Neural crest cell (in vitro differentiated cells): ENCODE results near the gene RBL1. TPM values are rescaled to one million over a fixed set of nuclear protein-coding genes. Genes with fewer than 3 reads are reported as not detected.
"Not testable (repeated sequence)": the region's sequence is repeated elsewhere in the genome, so short reads cannot be mapped to it uniquely, and the experiment has no call there.

ENCODE experiments used
- DNase-seq: peaks from one replicate; pipeline ENCODE4 v3.0.0; 2021; ENCODE audit warnings: low read depth, mixed read lengths, low spot score
- H3K27ac Mint-ChIP-seq: one replicate; pipeline ENCODE4 v1.8.0; 2021; ENCODE audit warnings: mild to moderate bottlenecking, mixed read lengths; ENCODE audit not compliant: unreplicated experiment
- H3K27me3 Mint-ChIP-seq: 2 replicates; pipeline ENCODE4 v1.8.0; 2021; ENCODE audit warnings: low read depth, mild to moderate bottlenecking, mixed read lengths
- H3K36me3 Mint-ChIP-seq: 2 replicates; pipeline ENCODE4 v1.8.0; 2021; ENCODE audit warnings: low read depth, mild to moderate bottlenecking, mixed read lengths
- H3K4me1 Mint-ChIP-seq: 2 replicates; pipeline ENCODE4 v1.8.0; 2021; ENCODE audit warnings: mixed read lengths
- H3K4me3 Mint-ChIP-seq: one replicate; pipeline ENCODE4 v1.8.0; 2021; ENCODE audit warnings: mild to moderate bottlenecking, mixed read lengths
- H3K9me3 Mint-ChIP-seq: 2 replicates; pipeline ENCODE4 v1.8.0; 2021; ENCODE audit warnings: mixed read lengths
- total RNA-seq: library from RNA; stranded (reverse); gene quantifications from 2 replicates; pipeline ENCODE4 v1.2.1, GENCODE V29; 2021
- TF ChIP-seq, protein P1 (sequence below): fragments of 200-600 bp; sonication (generic); conservative IDR thresholded peaks from 2 replicates; pipeline ENCODE4 v1.5.0; 2021; ENCODE audit warnings: antibody characterized with exemption, mild to moderate bottlenecking

The RBL1 gene
- total RNA-seq, 1 donor from 2014 or later = 25.6 TPM

DNA sequence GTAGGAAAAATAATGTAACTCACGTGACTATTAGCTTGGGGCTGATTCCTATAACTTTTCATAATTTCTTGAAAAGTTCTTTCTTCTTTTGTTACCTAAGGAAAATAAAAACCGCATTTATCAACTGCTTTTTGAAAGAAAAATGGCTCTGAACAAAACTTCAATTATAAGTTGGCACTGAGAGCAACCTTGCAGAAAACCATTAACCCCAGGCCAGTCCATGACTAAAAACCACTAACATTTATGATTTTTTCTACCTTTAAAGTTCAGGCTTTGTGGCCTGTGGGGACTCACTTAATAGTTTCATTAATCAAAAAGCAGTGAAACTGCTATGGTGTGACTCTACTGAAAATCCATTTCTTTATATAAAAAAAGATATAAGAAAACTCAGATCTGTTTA lies 75.2 kb downstream of the RBL1 start:
- no peaks in the 10 kb centered on the region for H3K27me3 Mint-ChIP-seq
- TF ChIP-seq, protein P1, sequence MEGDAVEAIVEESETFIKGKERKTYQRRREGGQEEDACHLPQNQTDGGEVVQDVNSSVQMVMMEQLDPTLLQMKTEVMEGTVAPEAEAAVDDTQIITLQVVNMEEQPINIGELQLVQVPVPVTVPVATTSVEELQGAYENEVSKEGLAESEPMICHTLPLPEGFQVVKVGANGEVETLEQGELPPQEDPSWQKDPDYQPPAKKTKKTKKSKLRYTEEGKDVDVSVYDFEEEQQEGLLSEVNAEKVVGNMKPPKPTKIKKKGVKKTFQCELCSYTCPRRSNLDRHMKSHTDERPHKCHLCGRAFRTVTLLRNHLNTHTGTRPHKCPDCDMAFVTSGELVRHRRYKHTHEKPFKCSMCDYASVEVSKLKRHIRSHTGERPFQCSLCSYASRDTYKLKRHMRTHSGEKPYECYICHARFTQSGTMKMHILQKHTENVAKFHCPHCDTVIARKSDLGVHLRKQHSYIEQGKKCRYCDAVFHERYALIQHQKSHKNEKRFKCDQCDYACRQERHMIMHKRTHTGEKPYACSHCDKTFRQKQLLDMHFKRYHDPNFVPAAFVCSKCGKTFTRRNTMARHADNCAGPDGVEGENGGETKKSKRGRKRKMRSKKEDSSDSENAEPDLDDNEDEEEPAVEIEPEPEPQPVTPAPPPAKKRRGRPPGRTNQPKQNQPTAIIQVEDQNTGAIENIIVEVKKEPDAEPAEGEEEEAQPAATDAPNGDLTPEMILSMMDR = no peak
- no peaks in the 10 kb centered on the region for H3K4me1 Mint-ChIP-seq
- H3K9me3 Mint-ChIP-seq = no peaks in the 10 kb centered on the region
- peaks cover 11% of the 10 kb centered on the region for H3K36me3 Mint-ChIP-seq
- H3K4me3 Mint-ChIP-seq = no peak overlapping the region
- H3K27ac Mint-ChIP-seq = no peak overlapping the region
- no peak for DNase-seq

DNA sequence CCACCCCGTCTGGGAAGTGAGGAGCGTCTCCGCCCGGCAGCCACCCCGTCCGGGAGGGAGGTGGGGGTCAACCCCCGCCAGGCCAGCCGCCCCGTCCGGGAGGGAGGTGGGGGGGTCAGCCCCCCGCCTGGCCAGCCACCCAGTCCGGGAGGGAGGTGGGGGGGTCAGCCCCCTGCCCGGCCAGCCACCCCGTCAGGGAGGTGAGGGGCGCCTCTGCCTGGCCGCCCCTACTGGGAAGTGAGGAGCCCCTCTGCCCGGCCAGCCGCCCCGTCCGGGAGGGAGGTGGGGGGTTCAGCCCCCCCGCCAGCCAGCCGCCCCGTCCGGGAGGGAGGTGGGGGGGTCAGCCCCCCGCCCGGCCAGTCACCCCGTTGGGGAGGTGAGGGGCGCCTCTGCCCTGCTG lies 83.2 kb downstream of the RBL1 start:
- DNase-seq, H3K4me1 Mint-ChIP-seq, H3K27me3 Mint-ChIP-seq, H3K9me3 Mint-ChIP-seq, H3K4me3 Mint-ChIP-seq, H3K27ac Mint-ChIP-seq: not testable (repeated sequence)
- peaks cover 21% of the 10 kb centered on the region for H3K36me3 Mint-ChIP-seq

DNA sequence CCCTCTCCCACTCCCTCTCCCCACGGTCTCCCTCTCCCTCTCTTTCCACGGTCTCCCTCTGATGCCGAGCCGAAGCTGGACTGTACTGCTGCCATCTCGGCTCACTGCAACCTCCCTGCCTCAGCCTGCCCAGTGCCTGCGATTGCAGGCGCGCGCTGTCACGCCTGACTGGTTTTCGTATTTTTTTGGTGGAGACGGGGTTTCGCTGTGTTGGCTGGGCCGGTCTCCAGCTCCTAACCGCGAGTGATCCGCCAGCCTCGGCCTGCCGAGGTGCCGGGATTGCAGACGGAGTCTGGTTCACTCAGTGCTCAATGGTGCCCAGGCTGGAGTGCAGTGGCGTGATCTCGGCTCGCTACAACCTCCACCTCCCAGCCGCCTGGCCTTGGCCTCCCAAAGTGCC lies 83.9 kb downstream of the RBL1 start:
- H3K27me3 Mint-ChIP-seq, H3K4me1 Mint-ChIP-seq, DNase-seq, H3K9me3 Mint-ChIP-seq, H3K4me3 Mint-ChIP-seq, H3K27ac Mint-ChIP-seq: not testable (repeated sequence)
- peaks cover 21% of the 10 kb centered on the region for H3K36me3 Mint-ChIP-seq

DNA sequence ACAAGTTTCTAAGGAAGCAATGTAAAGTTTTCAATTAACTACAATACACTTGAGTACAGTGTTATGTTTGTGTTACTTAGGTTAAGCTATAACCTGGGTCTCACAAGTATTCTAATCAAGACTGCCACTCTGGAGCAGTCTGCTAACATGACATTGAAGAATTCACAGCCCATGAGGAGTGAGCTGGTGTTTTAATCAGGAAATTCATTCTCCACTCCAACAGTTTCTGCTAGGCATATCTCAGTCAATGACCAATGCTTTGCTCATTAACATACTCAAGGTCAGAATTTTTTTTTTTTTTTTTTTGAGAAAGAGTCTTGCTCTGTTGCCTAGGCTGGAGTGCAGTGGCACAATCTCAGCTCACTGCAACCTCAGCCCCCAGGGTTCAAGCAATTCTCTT lies 84.7 kb downstream of the RBL1 start:
- no peak overlapping the region for H3K27ac Mint-ChIP-seq
- TF ChIP-seq, protein P1 = no peak
- DNase-seq = no peak
- no peak overlapping the region for H3K4me3 Mint-ChIP-seq
- H3K36me3 Mint-ChIP-seq = peaks cover 21% of the 10 kb centered on the region
- H3K27me3 Mint-ChIP-seq = no peaks in the 10 kb centered on the region
- H3K4me1 Mint-ChIP-seq = no peaks in the 10 kb centered on the region
- no peaks in the 10 kb centered on the region for H3K9me3 Mint-ChIP-seq

DNA sequence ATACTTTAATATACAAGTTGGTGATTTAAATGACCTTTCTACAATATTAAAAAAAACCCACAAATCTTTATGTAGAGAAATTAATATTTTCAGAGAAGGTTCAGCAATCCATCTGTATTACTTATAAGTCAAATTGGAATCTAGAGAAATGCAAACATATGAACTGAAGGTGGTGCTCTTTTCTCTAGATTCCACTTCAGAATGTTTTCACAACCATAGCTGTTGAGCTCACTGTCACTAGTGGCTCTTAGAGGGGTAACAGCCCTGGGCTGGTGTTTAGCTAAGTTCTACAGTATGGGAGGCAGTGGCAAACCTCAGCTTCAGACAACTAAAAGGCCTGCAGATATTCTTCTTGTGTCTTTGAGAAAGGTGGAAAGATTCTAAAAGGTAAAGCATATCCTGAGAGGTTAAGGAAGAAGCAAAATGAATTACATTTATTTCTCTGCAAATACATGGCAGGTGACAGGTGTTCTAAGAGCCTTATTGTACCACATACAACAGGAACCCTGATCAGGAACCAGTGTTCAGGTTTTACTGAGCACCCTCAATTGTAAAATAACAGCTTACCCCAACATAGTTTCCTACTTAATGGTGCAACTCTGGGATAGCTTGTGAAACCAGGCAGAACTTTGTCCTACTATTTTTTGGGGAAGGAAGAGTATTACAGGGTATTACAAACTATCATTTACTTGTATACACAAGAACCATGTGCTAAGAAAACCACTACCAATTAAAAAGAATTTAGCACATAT lies 87.7 kb downstream of the RBL1 start:
- Mint-ChIP-seq H3K36me3 (peaks cover 16% of the 10 kb centered on the region), H3K27me3 (no peaks in the 10 kb centered on the region), H3K27ac (no peak overlapping the region), H3K4me3 (no peak overlapping the region), H3K9me3 (no peaks in the 10 kb centered on the region), H3K4me1 (no peaks in the 10 kb centered on the region)
- TF ChIP-seq, protein P1 = no peak
- DNase-seq = no peak

DNA sequence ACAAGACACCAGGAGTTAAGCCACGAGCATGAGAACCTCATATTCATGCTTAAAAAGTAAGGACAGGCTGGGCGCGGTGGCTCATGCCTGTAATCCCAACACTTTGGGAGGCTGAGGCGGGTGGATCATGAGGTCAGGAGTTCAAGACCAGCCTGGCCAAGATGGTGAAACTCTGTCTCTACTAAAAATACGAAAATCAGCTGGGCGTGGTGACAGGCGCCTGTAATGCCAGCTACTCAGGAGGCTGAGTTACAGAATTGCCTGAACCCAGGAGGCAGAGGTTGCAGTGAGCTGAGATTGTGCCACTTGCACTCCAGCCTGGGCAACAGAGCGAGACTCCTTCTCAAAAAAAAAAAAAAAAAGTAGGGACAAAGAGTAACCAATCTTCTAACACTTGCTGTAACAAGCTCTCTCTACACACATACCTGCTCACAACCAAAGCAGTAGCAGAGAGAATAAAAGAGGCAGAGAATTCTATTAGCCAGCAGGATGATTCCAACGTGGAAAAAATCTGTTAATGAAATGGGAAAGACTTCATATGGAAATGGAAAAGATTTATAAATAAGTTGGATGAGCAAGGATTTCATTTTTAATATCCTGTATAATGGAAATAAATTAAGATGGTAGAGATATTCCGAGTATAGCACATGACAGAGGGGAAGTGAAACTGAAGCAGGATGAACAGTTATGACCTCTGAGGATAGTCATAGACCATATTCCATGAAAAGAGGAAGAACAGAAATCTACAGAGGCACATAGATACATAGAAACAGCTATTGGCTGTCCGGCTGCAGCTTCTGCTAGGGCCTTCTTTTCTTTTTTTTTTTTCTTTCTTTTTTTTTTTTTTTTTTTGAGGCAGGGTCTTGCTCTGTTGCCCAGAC lies 90.5 kb downstream of the RBL1 start:
- H3K27me3 Mint-ChIP-seq, H3K9me3 Mint-ChIP-seq: not testable (repeated sequence)

DNA sequence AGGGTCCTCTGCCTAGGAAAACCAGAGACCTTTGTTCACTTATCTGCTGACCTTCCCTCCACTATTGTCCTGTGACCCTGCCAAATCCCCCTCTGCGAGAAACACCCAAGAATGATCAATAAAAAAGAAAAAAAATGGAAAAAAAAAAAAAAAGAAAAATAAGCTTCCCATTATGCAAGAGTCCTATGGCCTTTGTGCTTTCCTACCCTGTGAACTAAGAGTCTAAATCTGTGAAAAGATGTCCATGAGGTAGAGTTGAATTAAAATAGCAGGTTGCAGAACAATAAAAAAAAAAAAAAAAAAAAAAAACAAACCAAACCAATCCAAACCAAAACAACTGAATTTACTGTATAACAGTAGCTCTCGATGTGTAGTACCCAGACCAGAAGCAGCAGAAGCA lies 94.2 kb downstream of the RBL1 start:
- H3K36me3 Mint-ChIP-seq = peaks cover 33% of the 10 kb centered on the region
- not testable (repeated sequence) for H3K27me3 Mint-ChIP-seq, H3K27ac Mint-ChIP-seq, H3K4me1 Mint-ChIP-seq, H3K9me3 Mint-ChIP-seq, H3K4me3 Mint-ChIP-seq, DNase-seq

More for the DNA sequence above, 90.5 kb downstream of the RBL1 start:
- H3K36me3 Mint-ChIP-seq = peaks cover 15% of the 10 kb centered on the region
- not testable (repeated sequence) for DNase-seq, H3K4me1 Mint-ChIP-seq, H3K4me3 Mint-ChIP-seq, H3K27ac Mint-ChIP-seq

DNA sequence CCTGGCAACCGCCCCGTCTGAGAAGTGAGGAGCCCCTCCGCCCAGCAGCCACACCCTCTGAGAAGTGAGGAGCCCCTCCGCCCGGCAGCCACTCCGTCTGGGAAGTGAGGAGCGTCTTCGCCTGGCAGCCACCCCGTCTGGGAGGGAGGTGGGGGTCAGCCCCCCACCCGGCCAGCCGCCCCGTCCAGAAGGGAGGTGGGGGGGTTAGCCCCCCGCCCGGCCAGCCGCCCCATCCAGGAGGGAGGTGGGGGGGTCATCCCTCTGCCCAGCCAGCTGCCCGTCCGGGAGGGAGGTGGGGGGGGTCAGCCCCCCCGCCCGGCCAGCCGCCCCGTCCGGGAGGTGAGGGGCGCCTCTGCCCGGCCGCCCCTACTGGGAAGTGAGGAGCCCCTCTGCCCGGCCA lies 95.6 kb downstream of the RBL1 start:
- H3K36me3 Mint-ChIP-seq = peaks cover 44% of the 10 kb centered on the region
- H3K27ac Mint-ChIP-seq, H3K4me3 Mint-ChIP-seq, H3K27me3 Mint-ChIP-seq, H3K9me3 Mint-ChIP-seq, H3K4me1 Mint-ChIP-seq, DNase-seq: not testable (repeated sequence)
